H1 (cell line): ENCODE measurements around the gene LAMB1. TPM values are rescaled to one million over a fixed set of nuclear protein-coding genes. Genes with fewer than 3 reads are reported as not detected.

Source experiments
- CTCF ChIA-PET: fragments of 300-600 bp; sonication (Branson Sonifier 250); formaldehyde crosslinking; loops from one replicate; lab custom pipeline; 2021; ENCODE audit not compliant: partially characterized antibody; lab: Charles Lee
- POLR2A ChIA-PET: fragments of 300-600 bp; sonication (Branson Sonifier 250); formaldehyde crosslinking; loops from one replicate; lab custom pipeline; 2021; ENCODE audit warnings: inconsistent platforms; ENCODE audit not compliant: partially characterized antibody; lab: Charles Lee
- DNase-seq, 2 experiments: peaks; one replicate each; pipeline versions ENCODE4 v3.0.0 to v3.0.0-alpha.2; 2010 to 2022; ENCODE audit warnings: low spot score in 2 of 2, low read depth in 1 of 2, mixed read lengths in 1 of 2
- FAIRE-seq: peaks from 2 replicates; lab custom pipeline; 2011; peaks lifted over from hg19 to GRCh38; lab: Jason Lieb, UNC
- H2AFZ ChIP-seq: 2 replicates; pipeline ENCODE4 v1.8.1; 2012; ENCODE audit warnings: low read length, inconsistent platforms
- H2AK5ac ChIP-seq: 2 replicates; pipeline ENCODE4 v1.6.1; 2013; ENCODE audit warnings: low read depth, low read length
- H2BK120ac ChIP-seq: replicated peaks from 2 replicates; pipeline ENCODE3; 2013; ENCODE audit warnings: low read depth, low read length, inconsistent platforms
- H2BK12ac ChIP-seq: 2 replicates; pipeline ENCODE4 v1.6.1; 2013; ENCODE audit warnings: low read depth, low read length
- H2BK15ac ChIP-seq: 2 replicates; pipeline ENCODE4 v1.6.1; 2013; ENCODE audit warnings: low read length
- H2BK20ac ChIP-seq: 2 replicates; pipeline ENCODE4 v1.6.1; 2013; ENCODE audit warnings: low read length
- H2BK5ac ChIP-seq: 2 replicates; pipeline ENCODE4 v1.6.1; 2013; ENCODE audit warnings: low read depth, low read length
- H3K14ac ChIP-seq: 2 replicates; pipeline ENCODE4 v1.6.1; 2013; ENCODE audit warnings: inconsistent platforms; ENCODE audit not compliant: insufficient read length
- H3K18ac ChIP-seq: 2 replicates; pipeline ENCODE4 v1.6.1; 2013; ENCODE audit warnings: low read length; ENCODE audit errors: extremely low read depth
- H3K23ac ChIP-seq: 2 replicates; pipeline ENCODE4 v1.6.1; 2013; ENCODE audit warnings: inconsistent platforms; ENCODE audit not compliant: insufficient read length
- H3K23me2 ChIP-seq: 2 replicates; pipeline ENCODE4 v1.6.1; 2013; ENCODE audit warnings: low read depth, low read length
- H3K27ac ChIP-seq: 2 replicates; pipeline ENCODE4 v1.6.1; 2011; ENCODE audit warnings: low read depth, low read length, inconsistent platforms
- H3K27me3 ChIP-seq, 4 experiments: replicated peaks in 1 of 4; 1 replicate in 1 of 4; 2 replicates in 3 of 4; pipeline versions ENCODE4 v1.6.1 to v1.8.1; 2011 to 2013; ENCODE audit warnings: low read length in 3 of 4, mild to moderate bottlenecking in 3 of 4, inconsistent platforms in 2 of 4, mixed read lengths in 2 of 4, moderate library complexity in 1 of 4; ENCODE audit not compliant: control insufficient read depth in 3 of 4, insufficient read depth in 3 of 4; ENCODE audit errors: extremely low read depth in 1 of 4
- H3K36me3 ChIP-seq, 4 experiments: 2 replicates each; pipeline versions ENCODE4 v1.6.1 to v1.8.1; 2011 to 2013; ENCODE audit warnings: mild to moderate bottlenecking in 4 of 4, low read length in 3 of 4, moderate library complexity in 2 of 4, control low read depth in 1 of 4, inconsistent platforms in 1 of 4; ENCODE audit not compliant: insufficient read depth in 4 of 4, control insufficient read depth in 2 of 4
- H3K4ac ChIP-seq: replicated peaks from 2 replicates; pipeline ENCODE3; 2013; ENCODE audit warnings: low read length, low read depth, mixed read lengths, inconsistent platforms; ENCODE audit not compliant: insufficient read length
- H3K4me1 ChIP-seq, 4 experiments: replicated peaks in 1 of 4; 1 replicate in 1 of 4; 2 replicates in 3 of 4; pipeline versions ENCODE4 v1.6.1 to v1.8.1; 2011 to 2013; ENCODE audit warnings: low read length in 3 of 4, inconsistent platforms in 2 of 4, mixed read lengths in 1 of 4; ENCODE audit not compliant: insufficient read depth in 4 of 4, control insufficient read depth in 3 of 4
- H3K4me2 ChIP-seq, 2 experiments: 2 replicates each; pipeline versions ENCODE4 v1.6.1 to v1.8.1; 2011 to 2013; ENCODE audit warnings: low read depth in 2 of 2, low read length in 2 of 2, control low read depth in 1 of 2, inconsistent platforms in 1 of 2, mild to moderate bottlenecking in 1 of 2; ENCODE audit not compliant: insufficient read depth in 1 of 2
- H3K4me3 ChIP-seq, 4 experiments: fragments of 200-600, 300-600 bp in 1 of 4; sonication (generic), shearing (Covaris generic), sonication (Bioruptor Twin) in 1 of 4; 2 replicates each; pipeline versions ENCODE4 v1.5.1 to v1.8.1; 2011 to 2016; ENCODE audit warnings: low read length in 4 of 4, low read depth in 3 of 4, control low read depth in 2 of 4, inconsistent platforms in 2 of 4, mild to moderate bottlenecking in 2 of 4, mixed read lengths in 1 of 4, moderate library complexity in 1 of 4; ENCODE audit not compliant: insufficient read depth in 2 of 4; ENCODE audit errors: extremely low read depth in 1 of 4
- H3K56ac ChIP-seq: replicated peaks from 2 replicates; pipeline ENCODE3; 2013; ENCODE audit warnings: low read depth, mild to moderate bottlenecking, mixed read lengths, low read length, inconsistent platforms; ENCODE audit not compliant: insufficient read length
- H3K79me1 ChIP-seq: 2 replicates; pipeline ENCODE4 v1.6.1; 2013; ENCODE audit warnings: low read depth, low read length, control low read depth
- H3K79me2 ChIP-seq, 2 experiments: 2 replicates each; pipeline versions ENCODE4 v1.6.1 to v1.8.1; 2012 to 2013; ENCODE audit warnings: low read length in 2 of 2, mild to moderate bottlenecking in 2 of 2, inconsistent platforms in 1 of 2; ENCODE audit not compliant: insufficient read depth in 2 of 2, control insufficient read depth in 1 of 2
- H3K9ac ChIP-seq, 4 experiments: replicated peaks in 1 of 4; 1 replicate in 1 of 4; 2 replicates in 3 of 4; pipeline versions ENCODE4 v1.6.1 to v1.8.1; 2011 to 2013; ENCODE audit warnings: low read depth in 3 of 4, low read length in 3 of 4, control low read depth in 2 of 4, mild to moderate bottlenecking in 2 of 4, moderate library complexity in 2 of 4, inconsistent platforms in 1 of 4; ENCODE audit errors: extremely low read depth in 1 of 4
- H3K9me3 ChIP-seq, 2 experiments: 2 replicates each; pipeline versions ENCODE4 v1.6.1 to v1.8.1; 2012 to 2013; ENCODE audit warnings: mild to moderate bottlenecking in 2 of 2, moderate library complexity in 2 of 2, control low read depth in 1 of 2, inconsistent platforms in 1 of 2, low read depth in 1 of 2, low read length in 1 of 2, mixed read lengths in 1 of 2; ENCODE audit not compliant: insufficient read depth in 2 of 2
- H4K20me1 ChIP-seq, 2 experiments: replicated peaks in 1 of 2; 2 replicates each; pipeline versions ENCODE3 to v1.8.1; 2011 to 2013; ENCODE audit warnings: inconsistent platforms in 2 of 2, low read length in 2 of 2, mild to moderate bottlenecking in 1 of 2; ENCODE audit not compliant: insufficient read depth in 2 of 2, control insufficient read depth in 1 of 2
- H4K5ac ChIP-seq: 2 replicates; pipeline ENCODE4 v1.6.1; 2013; ENCODE audit warnings: low read length, low read depth, mixed read lengths, inconsistent platforms; ENCODE audit not compliant: insufficient read length
- H4K8ac ChIP-seq: 2 replicates; pipeline ENCODE4 v1.8.0; 2013; ENCODE audit warnings: mild to moderate bottlenecking, moderate library complexity, low read length, inconsistent platforms; ENCODE audit not compliant: insufficient read depth; ENCODE audit errors: extremely low read depth
- H4K91ac ChIP-seq: replicated peaks from 2 replicates; pipeline ENCODE3; 2013; ENCODE audit warnings: low read length, mixed read lengths, inconsistent platforms; ENCODE audit not compliant: insufficient read length
- E2F6 ChIP-seq: IDR thresholded peaks from 2 replicates; pipeline ENCODE4 v1.6.1; 2012; ENCODE audit warnings: inconsistent platforms
- MAFK ChIP-seq: IDR thresholded peaks from 2 replicates; pipeline ENCODE4 v1.6.1; 2012; ENCODE audit warnings: low read depth, mild to moderate bottlenecking, improper control_type of control experiment, low read length
- SRF ChIP-seq: IDR thresholded peaks from 2 replicates; pipeline ENCODE4 v1.6.1; 2011; ENCODE audit warnings: mild to moderate bottlenecking, low read depth, low read length, moderate library complexity
- WGBS, 2 experiments: shearing (Covaris generic) in 1 of 2; methylation state at CpG; one replicate each; pipeline versions ENCODE4 v1.1.6 to v1.1.7; 2013 to 2015; ENCODE audit warnings: low lambda C conversion rate in 2 of 2, mixed read lengths in 2 of 2, inconsistent platforms in 1 of 2, low coverage in 1 of 2, missing lambda C conversion rate in 1 of 2; ENCODE audit not compliant: insufficient replicate concordance in 2 of 2, insufficient coverage in 1 of 2, insufficient read length in 1 of 2; ENCODE audit errors: extremely low coverage in 1 of 2, missing lambda C conversion rate in 1 of 2; 5-methylcytosine and 5-hydroxymethylcytosine counted together
- polyA plus RNA-seq, 7 experiments: library from polyadenylated mRNA; depleted of rRNA in 3 of 7; stranded (reverse) in 5 of 7; unstranded in 2 of 7; fragments of >200 nt in 5 of 7; fragments of 200-250 nt in 2 of 7; gene quantifications; 1 replicate in 5 of 7; 2 replicates in 1 of 7; 4 replicates in 1 of 7; pipeline versions ENCODE4 v1.2.1 to v1.2.3, GENCODE V29; 2011 to 2013; ENCODE audit warnings: missing spikeins in 2 of 7, mixed read lengths in 2 of 7
- total RNA-seq: library from RNA; stranded (reverse); fragmentation: NEBNext Ultra II Directional; extraction: Animal tissue kit (Norgen Biotek cat#: 25700); gene quantifications from 2 replicates; pipeline ENCODE4 v1.2.1, GENCODE V29; 2021

The LAMB1 gene
- total and polyA plus RNA-seq, 2 of the 8 experiments (the other 6 are each of a cell fraction or from before 2014, with no cell fraction given) = 31.9 to 38.5 TPM

- no peak overlapping the region for H2AK5ac ChIP-seq
- FAIRE-seq = no peak
- no peak overlapping the region for H2AFZ ChIP-seq
- no peaks in the 10 kb centered on the region for H3K9me3 ChIP-seq
- no peak overlapping the region for H2BK12ac ChIP-seq
- H3K27me3 ChIP-seq = no peaks in the 10 kb centered on the region
- no peak for DNase-seq
- no peak overlapping the region for H2BK15ac ChIP-seq
- H2BK120ac ChIP-seq = no peak overlapping the region
- no peak for TF ChIP-seq MAFK
- no peak for TF ChIP-seq SRF
- no peak for TF ChIP-seq E2F6
- POLR2A ChIA-PET = interaction anchor here (1.3 kb wide), 1 partner anchor 18 kb away, joined by 3 read pairs; no protein-coding TSS in a partner anchor
- no peak overlapping the region for H4K91ac ChIP-seq
- no peak overlapping the region for H2BK5ac ChIP-seq
- no peaks in the 10 kb centered on the region for H3K4me1 ChIP-seq
- no peak overlapping the region for H3K27ac ChIP-seq
- H4K20me1 ChIP-seq = no peaks in the 10 kb centered on the region
- H3K9ac ChIP-seq = no peak overlapping the region
- H4K8ac ChIP-seq = no peak overlapping the region
- WGBS, 2 experiments = 75% methylated on average over 1 of the region's 1 CpG; no CpG with 5 or more reads in 1 of the 2 experiments
- H3K23me2 ChIP-seq = no peaks in the 10 kb centered on the region
- no peak overlapping the region for H3K4me2 ChIP-seq
- no peaks in the 10 kb centered on the region for H3K36me3 ChIP-seq
- no peaks in the 10 kb centered on the region for H3K79me2 ChIP-seq
- no peaks in the 10 kb centered on the region for H3K79me1 ChIP-seq
- CTCF ChIA-PET = interaction anchor here (1.0 kb wide), 1 partner anchor 11 kb away, joined by 4 read pairs; no protein-coding TSS in a partner anchor
- no peak overlapping the region for H3K56ac ChIP-seq
- H3K23ac ChIP-seq = no peak overlapping the region
- H3K18ac ChIP-seq = no peak overlapping the region
- H3K14ac ChIP-seq = no peak overlapping the region
- H2BK20ac ChIP-seq = no peak overlapping the region
- no peak overlapping the region for H3K4me3 ChIP-seq
- no peak overlapping the region for H4K5ac ChIP-seq
- no peak overlapping the region for H3K4ac ChIP-seq
Observed at GRCh38 chr7:108027239-108027638, 24.3 kb upstream of the LAMB1 start.
